Activated CD4-positive, alpha-beta T cell treated with anti-CD3 and anti-CD28 coated beads for 36 hours (primary cell): ENCODE results near the gene FAM186B. TPM values are rescaled to one million over a fixed set of nuclear protein-coding genes. Genes with fewer than 3 reads are reported as not detected.

ENCODE experiments used
- total RNA-seq, 2 experiments: library from RNA; stranded (reverse); gene quantifications; one replicate each; pipeline ENCODE4 v1.2.3, GENCODE V29; 2021

Gene FAM186B
- total RNA-seq, 2 experiments from 2014 or later: 0.05 to 0.07 TPM

Other genes with a start within 250 kb of the FAM186B start
- 10 to 100 TPM; 10.6 to 18.8 TPM for gene SPATS2, start 238.2 kb downstream of the FAM186B start, total RNA-seq
- gene KCNH3, start 66.6 kb downstream of the FAM186B start, total RNA-seq: 1 to 10 TPM; 2.4 to 3.3 TPM
- gene MCRS1, start 37.5 kb downstream of the FAM186B start, total RNA-seq: 10 to 100 TPM; 48.2 to 58.2 TPM
- gene PRPF40B, start 17.9 kb upstream of the FAM186B start, total RNA-seq: 1 to 10 TPM; 6.9 to 8.1 TPM
- gene FMNL3, start 101.8 kb upstream of the FAM186B start, total RNA-seq: 10 to 100 TPM; 23.2 to 24.3 TPM
- 100 to 1,000 TPM; 378 to 450 TPM for gene TMBIM6, start 135.9 kb upstream of the FAM186B start, total RNA-seq
- gene NCKAP5L, start 222.8 kb upstream of the FAM186B start, total RNA-seq: 1 to 10 TPM; 4.3 to 4.5 TPM
- gene BCDIN3D, start 237.5 kb upstream of the FAM186B start, total RNA-seq: 1 to 10 TPM; 5.5 to 5.6 TPM